ENCODE data around the gene CLTC. TPM values are rescaled to one million over a fixed set of nuclear protein-coding genes. Genes with fewer than 3 reads are reported as not detected.

Gene CLTC
- total and polyA plus RNA-seq, 12 donors = 42.5 to 196 (median 167) TPM

DNA sequence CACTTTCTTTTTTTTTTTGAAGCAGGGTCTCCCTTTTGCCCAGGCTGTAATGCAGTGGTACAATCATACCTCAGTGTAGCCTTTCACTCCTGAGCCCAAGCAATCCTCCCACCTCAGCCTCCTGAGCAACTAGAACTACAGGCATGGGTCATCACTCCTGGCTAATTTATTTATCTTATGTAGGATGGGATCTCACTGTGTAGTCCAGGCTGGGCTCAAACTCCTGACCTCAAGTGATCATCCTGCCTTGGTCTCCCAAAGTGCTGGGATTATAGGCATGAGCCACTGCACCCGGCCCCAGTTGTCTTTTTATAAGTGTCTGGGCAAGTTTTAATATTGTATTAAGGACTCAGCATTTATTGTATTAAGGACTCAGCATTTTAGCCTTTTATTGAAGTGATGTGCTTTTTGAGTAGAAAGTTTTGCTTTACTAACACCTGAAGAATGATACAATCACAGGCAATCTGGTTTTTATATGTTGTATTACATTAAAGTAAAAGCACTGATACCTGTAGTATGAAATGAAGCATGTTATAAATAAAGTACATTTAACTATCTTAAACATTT is 110.7 kb downstream of the CLTC start:
- Histone ChIP-seq H3K27me3 (no peaks in the 10 kb centered on the region), H3K36me3 (peaks cover 0 to 35% (median 0%) of the 10 kb centered on the region in 9 donors), H3K4me1 (peaks cover 0 to 52% (median 0%) of the 10 kb centered on the region in 9 donors), H3K9me3 (no peaks in the 10 kb centered on the region), H3K4me3 (peak overlapping the region in 1 of 10 donors; percentile 39), H3K27ac (peak overlapping the region in 2 of 10 donors; percentile 2 to 82)
- ATAC-seq (no peak), DNase-seq (no peak)
- 93 to 95% methylated on average over 1 of the region's 1 CpG for WGBS, 2 donors
- TF ChIP-seq, protein P1, sequence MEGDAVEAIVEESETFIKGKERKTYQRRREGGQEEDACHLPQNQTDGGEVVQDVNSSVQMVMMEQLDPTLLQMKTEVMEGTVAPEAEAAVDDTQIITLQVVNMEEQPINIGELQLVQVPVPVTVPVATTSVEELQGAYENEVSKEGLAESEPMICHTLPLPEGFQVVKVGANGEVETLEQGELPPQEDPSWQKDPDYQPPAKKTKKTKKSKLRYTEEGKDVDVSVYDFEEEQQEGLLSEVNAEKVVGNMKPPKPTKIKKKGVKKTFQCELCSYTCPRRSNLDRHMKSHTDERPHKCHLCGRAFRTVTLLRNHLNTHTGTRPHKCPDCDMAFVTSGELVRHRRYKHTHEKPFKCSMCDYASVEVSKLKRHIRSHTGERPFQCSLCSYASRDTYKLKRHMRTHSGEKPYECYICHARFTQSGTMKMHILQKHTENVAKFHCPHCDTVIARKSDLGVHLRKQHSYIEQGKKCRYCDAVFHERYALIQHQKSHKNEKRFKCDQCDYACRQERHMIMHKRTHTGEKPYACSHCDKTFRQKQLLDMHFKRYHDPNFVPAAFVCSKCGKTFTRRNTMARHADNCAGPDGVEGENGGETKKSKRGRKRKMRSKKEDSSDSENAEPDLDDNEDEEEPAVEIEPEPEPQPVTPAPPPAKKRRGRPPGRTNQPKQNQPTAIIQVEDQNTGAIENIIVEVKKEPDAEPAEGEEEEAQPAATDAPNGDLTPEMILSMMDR (IDR thresholded peaks at IDR 0.05) = no peak
- intact Hi-C loops (cut with DNase I) = no loop called here

DNA sequence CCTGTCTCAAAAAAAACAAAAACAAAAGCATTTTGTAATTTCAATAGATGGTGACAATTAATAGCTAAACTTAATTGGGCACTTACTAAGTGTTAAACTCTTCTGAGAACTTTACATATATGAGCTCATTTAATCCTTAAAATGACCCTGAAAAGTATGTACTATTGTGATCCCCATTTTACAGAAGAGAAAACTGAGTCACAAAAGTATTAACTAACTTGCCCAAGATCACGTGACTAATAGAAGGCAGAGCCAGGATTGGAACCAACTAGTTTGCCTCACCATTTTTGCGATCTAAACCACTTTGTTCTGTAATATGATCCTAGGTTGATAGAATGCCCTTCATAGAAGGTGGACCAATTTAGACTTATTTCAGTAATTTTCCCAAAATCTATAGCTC is 114.0 kb downstream of the CLTC start:
- no peaks in the 10 kb centered on the region for H3K9me3 ChIP-seq
- peaks cover 0 to 22% (median 0%) of the 10 kb centered on the region in 9 donors for H3K4me1 ChIP-seq
- TF ChIP-seq, protein P1 (IDR thresholded peaks at IDR 0.05) = no peak
- no peak for ATAC-seq
- no peak for DNase-seq
- H3K27me3 ChIP-seq = no peaks in the 10 kb centered on the region
- no peak overlapping the region for H3K27ac ChIP-seq
- peaks cover 0 to 68% (median 5%) of the 10 kb centered on the region in 9 donors for H3K36me3 ChIP-seq
- intact Hi-C loops (cut with DNase I) = no loop called here
- H3K4me3 ChIP-seq = no peak overlapping the region
- 95 to 99% methylated on average over 2 of the region's 2 CpGs for WGBS, 2 donors

DNA sequence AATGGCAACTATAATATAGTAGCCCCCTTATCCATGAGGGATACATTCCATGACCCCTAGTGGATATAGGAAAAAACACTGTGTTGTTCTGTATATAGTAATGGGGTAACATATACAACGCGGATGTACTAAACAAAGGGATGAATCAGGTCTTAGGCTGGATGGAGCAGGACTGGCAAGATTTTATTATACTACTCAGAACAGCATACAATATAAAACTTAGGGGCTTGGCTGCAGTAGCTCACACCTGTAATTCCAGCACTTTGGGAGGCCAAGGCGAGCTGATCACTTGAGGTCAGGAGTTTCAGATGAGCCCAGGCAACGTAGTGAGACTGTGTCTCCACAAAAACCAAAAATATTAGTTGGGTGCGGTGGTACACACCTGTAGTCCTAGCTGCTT is 114.5 kb downstream of the CLTC start:
- no peaks in the 10 kb centered on the region for H3K9me3 ChIP-seq
- no peak overlapping the region for H3K27ac ChIP-seq
- H3K4me1 ChIP-seq = peaks cover 0 to 17% (median 0%) of the 10 kb centered on the region in 9 donors
- peaks cover 0 to 73% (median 5%) of the 10 kb centered on the region in 9 donors for H3K36me3 ChIP-seq
- no peak overlapping the region for H3K4me3 ChIP-seq
- 98 to 99% methylated on average over 5 of the region's 5 CpGs for WGBS, 2 donors
- no peak for ATAC-seq
- H3K27me3 ChIP-seq = no peaks in the 10 kb centered on the region
- DNase-seq = no peak
- intact Hi-C loops (cut with DNase I) = no loop called here
- TF ChIP-seq, protein P1 (IDR thresholded peaks at IDR 0.05) = no peak

DNA sequence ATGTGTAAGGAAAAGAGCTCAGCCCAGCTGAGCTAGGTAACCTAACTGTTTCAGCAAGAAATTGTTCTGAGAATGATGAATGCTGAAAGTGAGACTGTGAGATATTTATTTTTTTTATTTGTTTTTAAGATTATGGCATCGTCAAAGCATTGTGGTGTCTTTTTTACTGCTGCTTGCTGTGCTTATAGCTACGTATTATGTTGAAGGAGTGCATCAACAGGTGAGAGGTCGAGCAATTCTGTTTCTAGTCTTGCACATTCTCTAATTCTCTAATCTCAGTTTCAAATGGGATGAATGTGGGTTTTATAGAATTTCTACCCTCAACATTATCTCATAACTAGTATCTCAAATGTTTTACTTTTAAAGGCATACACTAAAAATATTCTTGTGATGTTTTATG is 117.6 kb downstream of the CLTC start:
- intact Hi-C loops (cut with DNase I) = no loop called here
- ATAC-seq (no peak), DNase-seq (no peak)
- Histone ChIP-seq H3K4me3 (no peak overlapping the region), H3K4me1 (peaks cover 0 to 8% (median 0%) of the 10 kb centered on the region in 9 donors), H3K27ac (no peak overlapping the region), H3K36me3 (peaks cover 0 to 89% (median 5%) of the 10 kb centered on the region in 9 donors), H3K9me3 (no peaks in the 10 kb centered on the region), H3K27me3 (no peaks in the 10 kb centered on the region)
- WGBS, 2 donors = 94 to 96% methylated on average over 3 of the region's 3 CpGs
- TF ChIP-seq, protein P1 (IDR thresholded peaks at IDR 0.05) = no peak
